ENCODE results near the gene VEGFC.

DNA sequence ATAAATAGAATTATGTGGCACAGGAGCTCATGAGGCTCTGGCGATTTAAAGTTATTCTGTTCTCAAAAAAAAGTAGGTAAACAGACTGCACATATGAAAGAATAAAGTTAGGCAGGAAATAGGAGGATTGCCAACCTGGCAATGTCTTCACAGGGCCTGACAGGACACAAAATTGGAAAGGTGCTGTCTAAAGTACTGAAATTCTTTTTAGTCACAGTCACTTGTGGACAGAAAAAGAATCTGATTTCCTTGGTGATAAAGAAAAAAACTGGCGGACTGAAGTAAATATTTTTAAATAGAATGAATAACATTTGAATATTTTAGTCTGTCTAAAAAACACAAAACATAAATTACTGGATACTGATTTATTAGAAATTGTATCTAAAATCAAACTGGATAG, 124.4 kb downstream of the VEGFC start:
- TF ChIP-seq, protein P1, sequence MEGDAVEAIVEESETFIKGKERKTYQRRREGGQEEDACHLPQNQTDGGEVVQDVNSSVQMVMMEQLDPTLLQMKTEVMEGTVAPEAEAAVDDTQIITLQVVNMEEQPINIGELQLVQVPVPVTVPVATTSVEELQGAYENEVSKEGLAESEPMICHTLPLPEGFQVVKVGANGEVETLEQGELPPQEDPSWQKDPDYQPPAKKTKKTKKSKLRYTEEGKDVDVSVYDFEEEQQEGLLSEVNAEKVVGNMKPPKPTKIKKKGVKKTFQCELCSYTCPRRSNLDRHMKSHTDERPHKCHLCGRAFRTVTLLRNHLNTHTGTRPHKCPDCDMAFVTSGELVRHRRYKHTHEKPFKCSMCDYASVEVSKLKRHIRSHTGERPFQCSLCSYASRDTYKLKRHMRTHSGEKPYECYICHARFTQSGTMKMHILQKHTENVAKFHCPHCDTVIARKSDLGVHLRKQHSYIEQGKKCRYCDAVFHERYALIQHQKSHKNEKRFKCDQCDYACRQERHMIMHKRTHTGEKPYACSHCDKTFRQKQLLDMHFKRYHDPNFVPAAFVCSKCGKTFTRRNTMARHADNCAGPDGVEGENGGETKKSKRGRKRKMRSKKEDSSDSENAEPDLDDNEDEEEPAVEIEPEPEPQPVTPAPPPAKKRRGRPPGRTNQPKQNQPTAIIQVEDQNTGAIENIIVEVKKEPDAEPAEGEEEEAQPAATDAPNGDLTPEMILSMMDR (IDR thresholded peaks at IDR 0.05): no peak
- no peak for TF ChIP-seq POLR2A (IDR thresholded peaks at IDR 0.05)

Measured in Peyer's patch (tissue), 4 donors.